A673 (cell line): ENCODE data around the gene PIGN.

Source experiments
- EZH2 ChIP-seq: fragments of 200-600 bp; sonication (generic); IDR thresholded peaks from 2 replicates; pipeline ENCODE4 v1.6.1; 2017; ENCODE audit warnings: borderline replicate concordance, low read depth, mild to moderate bottlenecking, mixed read lengths, antibody characterized with exemption, low read length; ENCODE audit not compliant: poor library complexity, severe bottlenecking
- TF ChIP-seq, protein P1 (sequence below): fragments of 300-800, 200-600 bp; sonication (generic); conservative IDR thresholded peaks from 2 replicates; pipeline ENCODE4 v1.5.1; 2017; ENCODE audit warnings: low read depth, mild to moderate bottlenecking, antibody characterized with exemption, low read length, moderate library complexity, mixed read lengths

DNA sequence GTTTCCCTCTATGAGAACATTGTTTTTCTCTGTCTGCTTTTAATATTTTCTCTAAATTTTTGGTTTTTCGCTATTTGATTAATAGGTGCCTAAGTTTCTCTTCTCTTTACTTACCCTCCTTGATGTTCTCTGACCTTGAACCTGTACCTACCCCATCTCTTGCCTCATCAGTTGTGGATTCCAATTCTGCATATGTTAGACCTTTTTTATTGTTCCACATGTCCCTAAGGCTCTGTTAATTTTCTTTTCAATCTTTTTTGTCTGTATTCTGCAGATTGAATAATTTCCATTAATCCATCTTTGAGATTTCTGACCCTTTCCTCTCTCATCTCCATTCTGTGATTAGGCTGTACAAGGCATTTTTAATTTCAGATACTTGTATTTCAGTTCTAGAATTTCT lies 23.3 kb upstream of the PIGN start:
- TF ChIP-seq, protein P1, sequence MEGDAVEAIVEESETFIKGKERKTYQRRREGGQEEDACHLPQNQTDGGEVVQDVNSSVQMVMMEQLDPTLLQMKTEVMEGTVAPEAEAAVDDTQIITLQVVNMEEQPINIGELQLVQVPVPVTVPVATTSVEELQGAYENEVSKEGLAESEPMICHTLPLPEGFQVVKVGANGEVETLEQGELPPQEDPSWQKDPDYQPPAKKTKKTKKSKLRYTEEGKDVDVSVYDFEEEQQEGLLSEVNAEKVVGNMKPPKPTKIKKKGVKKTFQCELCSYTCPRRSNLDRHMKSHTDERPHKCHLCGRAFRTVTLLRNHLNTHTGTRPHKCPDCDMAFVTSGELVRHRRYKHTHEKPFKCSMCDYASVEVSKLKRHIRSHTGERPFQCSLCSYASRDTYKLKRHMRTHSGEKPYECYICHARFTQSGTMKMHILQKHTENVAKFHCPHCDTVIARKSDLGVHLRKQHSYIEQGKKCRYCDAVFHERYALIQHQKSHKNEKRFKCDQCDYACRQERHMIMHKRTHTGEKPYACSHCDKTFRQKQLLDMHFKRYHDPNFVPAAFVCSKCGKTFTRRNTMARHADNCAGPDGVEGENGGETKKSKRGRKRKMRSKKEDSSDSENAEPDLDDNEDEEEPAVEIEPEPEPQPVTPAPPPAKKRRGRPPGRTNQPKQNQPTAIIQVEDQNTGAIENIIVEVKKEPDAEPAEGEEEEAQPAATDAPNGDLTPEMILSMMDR, result no peak
- TF ChIP-seq EZH2, result no peak
